WERI-Rb-1 (cell line): ENCODE results near the gene INPP5E.
A peak's percentile ranks its signal among the peaks of the same experiment; 100 is the strongest.

ENCODE experiments used
- DNase-seq: peaks from one replicate; pipeline ENCODE4 v3.0.0-alpha.2; 2020
- H3K27ac ChIP-seq: fragments of 250-450 bp; sonication (Bioruptor Pico); 2 replicates; pipeline ENCODE4 v1.5.1; 2020; ENCODE audit warnings: mild to moderate bottlenecking, moderate library complexity
- H3K27me3 ChIP-seq: fragments of 250-450 bp; sonication (Bioruptor Pico); 2 replicates; pipeline ENCODE4 v1.5.1; 2021; ENCODE audit warnings: mild to moderate bottlenecking, low read depth, moderate library complexity; ENCODE audit not compliant: insufficient read depth, severe bottlenecking
- H3K36me3 ChIP-seq: fragments of 250-450 bp; sonication (Bioruptor Pico); 2 replicates; pipeline ENCODE4 v1.5.1; 2020; ENCODE audit warnings: mild to moderate bottlenecking, moderate library complexity
- H3K4me3 ChIP-seq: 2 replicates; pipeline ENCODE4 v1.5.1; 2011; ENCODE audit warnings: low read depth, mild to moderate bottlenecking, control low read depth, low read length
- H3K9me3 ChIP-seq: fragments of 250-450 bp; sonication (Bioruptor Pico); 2 replicates; pipeline ENCODE4 v1.5.1; 2021; ENCODE audit warnings: mild to moderate bottlenecking, moderate library complexity; ENCODE audit not compliant: severe bottlenecking
- TF ChIP-seq, protein P1 (sequence below): IDR thresholded peaks from 2 replicates; pipeline ENCODE4 v1.5.1; 2011; ENCODE audit warnings: low read depth, mild to moderate bottlenecking, control low read depth, inconsistent platforms, low read length

INPP5E gene

DNA sequence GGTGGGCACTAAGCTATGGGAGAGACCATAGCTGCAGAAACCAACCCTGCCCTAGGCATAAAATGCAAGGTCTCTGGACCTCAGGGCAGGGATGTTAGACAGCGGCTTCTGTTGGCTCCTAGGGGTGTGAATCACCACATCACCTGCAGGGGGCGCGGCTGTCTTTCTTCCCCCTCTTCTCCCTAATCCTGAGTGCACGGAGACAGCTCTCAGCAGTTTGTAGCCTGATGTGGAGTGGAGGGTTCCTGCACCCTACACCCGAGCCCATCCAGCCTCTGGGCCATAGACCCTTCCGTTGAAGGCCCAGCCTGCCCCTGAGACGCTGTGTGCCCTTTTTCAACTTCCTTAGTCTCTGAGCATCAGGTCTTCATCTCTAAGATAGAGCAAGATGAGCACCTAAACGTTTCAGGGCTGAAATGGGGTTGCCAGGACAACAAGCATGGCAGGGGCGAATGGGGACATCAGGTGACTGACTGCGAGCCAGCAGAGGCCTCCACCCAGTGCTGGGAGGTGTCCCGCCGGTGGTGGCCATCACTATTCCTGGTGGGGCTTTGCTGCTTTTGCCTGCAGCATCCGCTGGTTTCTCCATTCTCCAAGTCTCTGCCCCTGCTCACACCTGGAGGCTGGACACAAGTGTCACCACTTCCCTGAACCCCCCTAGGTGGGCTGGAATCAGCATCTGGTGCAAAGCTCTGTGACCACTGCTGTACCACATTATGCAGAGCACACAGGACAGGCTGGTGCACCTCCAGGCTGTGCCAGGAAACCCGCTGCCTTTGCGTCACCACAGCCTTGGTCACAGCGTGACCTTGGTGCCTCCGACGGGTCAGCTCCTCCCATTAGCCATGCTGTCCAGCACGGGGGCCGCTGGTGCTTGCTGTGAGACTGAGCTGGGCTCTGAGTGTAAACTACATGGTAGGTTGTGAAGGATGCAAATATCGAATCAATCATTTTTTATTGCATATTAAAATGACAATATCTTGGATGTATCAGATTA lies 45.7 kb upstream of the INPP5E start:
- peak; percentile 85 for DNase-seq
- TF ChIP-seq, protein P1, sequence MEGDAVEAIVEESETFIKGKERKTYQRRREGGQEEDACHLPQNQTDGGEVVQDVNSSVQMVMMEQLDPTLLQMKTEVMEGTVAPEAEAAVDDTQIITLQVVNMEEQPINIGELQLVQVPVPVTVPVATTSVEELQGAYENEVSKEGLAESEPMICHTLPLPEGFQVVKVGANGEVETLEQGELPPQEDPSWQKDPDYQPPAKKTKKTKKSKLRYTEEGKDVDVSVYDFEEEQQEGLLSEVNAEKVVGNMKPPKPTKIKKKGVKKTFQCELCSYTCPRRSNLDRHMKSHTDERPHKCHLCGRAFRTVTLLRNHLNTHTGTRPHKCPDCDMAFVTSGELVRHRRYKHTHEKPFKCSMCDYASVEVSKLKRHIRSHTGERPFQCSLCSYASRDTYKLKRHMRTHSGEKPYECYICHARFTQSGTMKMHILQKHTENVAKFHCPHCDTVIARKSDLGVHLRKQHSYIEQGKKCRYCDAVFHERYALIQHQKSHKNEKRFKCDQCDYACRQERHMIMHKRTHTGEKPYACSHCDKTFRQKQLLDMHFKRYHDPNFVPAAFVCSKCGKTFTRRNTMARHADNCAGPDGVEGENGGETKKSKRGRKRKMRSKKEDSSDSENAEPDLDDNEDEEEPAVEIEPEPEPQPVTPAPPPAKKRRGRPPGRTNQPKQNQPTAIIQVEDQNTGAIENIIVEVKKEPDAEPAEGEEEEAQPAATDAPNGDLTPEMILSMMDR, result peak; percentile 91
- Histone ChIP-seq H3K27me3 (no peaks in the 10 kb centered on the region), H3K27ac (no peak overlapping the region), H3K9me3 (no peaks in the 10 kb centered on the region), H3K4me3 (no peak overlapping the region), H3K36me3 (peaks cover 4% of the 10 kb centered on the region)

DNA sequence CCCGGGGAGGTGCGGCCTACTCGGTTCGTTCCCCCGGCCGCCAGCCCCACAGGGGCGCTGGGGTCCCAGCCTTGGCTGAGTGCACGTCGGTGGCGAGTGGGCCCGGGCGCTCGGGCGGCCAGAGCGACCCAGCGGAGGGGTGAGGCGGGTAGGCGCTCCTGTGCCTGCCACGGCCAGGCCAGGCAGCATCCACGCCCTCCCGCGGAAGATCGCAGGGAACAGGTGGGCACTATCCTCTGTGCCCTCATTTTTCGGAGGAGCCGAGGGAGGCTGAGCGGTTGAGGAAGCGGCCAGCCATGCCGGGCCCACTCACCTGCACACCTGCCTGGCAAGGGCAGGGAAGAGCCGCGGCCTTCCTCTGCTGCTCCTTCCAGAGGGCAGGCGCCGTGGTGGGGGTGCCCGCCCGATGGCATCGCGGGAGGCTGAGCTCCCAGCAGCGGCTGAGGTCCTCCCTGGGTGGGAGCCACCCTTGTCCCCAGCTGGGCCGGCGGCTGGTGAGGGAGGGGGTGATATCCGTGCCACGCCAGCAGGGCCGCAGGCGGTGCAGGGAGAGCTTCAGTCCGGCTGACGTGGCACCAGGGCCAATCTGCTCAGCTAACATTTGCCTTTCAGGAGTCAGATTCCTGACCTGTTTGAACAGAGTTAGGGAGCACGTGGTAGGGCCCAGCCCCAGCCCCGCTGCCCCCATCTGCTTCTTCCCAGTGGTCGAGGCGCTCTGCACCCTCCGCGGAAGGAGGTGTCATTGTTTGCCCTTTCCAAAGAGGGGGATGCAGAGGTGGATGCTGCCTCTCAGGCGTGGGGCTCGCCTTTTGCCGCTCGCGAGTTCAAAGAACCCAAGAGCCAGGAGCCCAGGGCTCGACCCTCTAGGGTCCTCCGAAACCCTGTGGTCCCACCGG lies 44.8 kb upstream of the INPP5E start:
- Histone ChIP-seq H3K4me3 (peak overlapping the region; percentile 65), H3K36me3 (peaks cover 7% of the 10 kb centered on the region), H3K9me3 (no peaks in the 10 kb centered on the region), H3K27ac (peak overlapping the region; percentile 100), H3K27me3 (no peaks in the 10 kb centered on the region)
- TF ChIP-seq, protein P1, result no peak
- no peak for DNase-seq

DNA sequence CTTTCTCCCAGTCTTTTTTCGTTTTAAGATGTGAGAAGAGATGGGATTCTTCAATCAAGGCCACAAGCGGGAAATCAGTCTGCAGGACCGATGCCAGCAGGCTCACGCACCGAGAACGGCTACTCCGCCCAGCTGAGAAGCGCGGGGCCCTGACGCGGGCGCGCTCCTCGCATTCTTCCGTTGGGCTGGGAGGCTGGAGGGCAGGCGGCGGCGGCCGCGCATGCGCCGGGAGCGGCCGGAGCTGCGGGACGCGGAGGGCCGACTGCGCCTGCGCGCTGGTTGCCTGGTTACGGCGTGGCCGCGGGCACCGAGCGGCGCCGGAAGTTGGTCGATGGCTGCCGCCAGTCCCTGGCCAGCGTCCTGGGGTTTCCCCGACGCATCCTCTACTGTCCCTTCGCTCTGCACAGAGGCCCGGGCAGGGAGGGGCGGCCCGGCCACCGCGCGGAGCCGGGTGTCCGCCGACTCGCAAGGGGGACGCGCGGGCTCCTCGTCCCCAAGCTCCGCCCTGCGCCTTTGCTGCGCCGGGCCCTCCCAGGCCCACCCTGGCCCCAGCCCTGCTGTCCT lies 44.0 kb upstream of the INPP5E start:
- Histone ChIP-seq H3K9me3 (no peaks in the 10 kb centered on the region), H3K27ac (peak overlapping the region; percentile 100), H3K4me3 (peak overlapping the region; percentile 65), H3K27me3 (no peaks in the 10 kb centered on the region), H3K36me3 (peaks cover 13% of the 10 kb centered on the region)
- TF ChIP-seq, protein P1, result no peak
- DNase-seq, result peak; percentile 91

DNA sequence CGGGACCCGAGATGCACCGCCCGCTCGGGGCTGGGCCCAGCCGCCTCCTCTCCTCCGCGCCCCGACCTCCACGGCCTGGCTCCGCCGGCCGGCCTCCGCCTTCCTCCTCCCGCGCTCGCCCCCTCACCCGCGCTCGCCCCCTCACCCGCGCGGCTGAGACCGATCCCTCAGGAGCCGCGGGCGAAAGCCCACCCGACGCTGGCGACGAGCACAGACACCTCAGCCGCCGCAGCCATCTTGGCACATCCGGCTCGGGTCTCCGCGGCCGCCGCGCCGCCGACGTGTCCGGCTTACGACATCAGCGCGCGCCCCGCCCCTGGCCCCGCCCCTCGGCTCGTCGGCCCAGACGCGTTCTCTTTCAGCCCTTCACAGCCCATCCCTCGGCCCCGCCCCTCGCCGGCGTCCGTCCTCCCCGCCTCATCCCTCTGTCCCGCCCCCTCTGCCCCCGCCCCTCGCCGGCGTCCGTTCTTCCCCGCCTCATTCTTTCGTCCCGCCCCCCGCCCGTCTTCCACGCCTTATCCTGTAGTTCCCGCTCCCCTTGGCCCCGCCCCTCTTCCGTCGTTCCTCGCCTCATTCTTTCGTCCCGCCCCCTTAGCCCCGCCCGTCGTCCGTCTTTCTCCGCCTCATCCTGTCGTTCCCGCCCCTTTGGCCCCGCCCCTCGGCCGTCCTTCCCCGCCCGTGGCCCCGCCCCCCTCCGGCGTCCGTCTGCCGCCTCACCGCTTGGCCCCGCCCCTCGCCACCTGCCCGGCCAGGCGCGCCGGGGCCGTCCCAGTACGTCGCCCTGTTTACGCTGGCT lies 43.3 kb upstream of the INPP5E start, which contains the start of gene SEC16A:
Gene SEC16A, minus strand, starts transcription at position 248 of the 796 bp plus-strand sequence. CDS start 5,425 bp downstream, outside the sequence.
- peak within 1 kb of the TSS; percentile 79 for H3K4me3 ChIP-seq
- peak within 1 kb of the TSS; percentile 100 for H3K27ac ChIP-seq
- peaks cover 17% of the 10 kb centered on the region for H3K36me3 ChIP-seq
- DNase-seq, result peak; percentile 99
- H3K9me3 ChIP-seq, result no peaks in the 10 kb centered on the region
- TF ChIP-seq, protein P1, result no peak
- H3K27me3 ChIP-seq, result no peaks in the 10 kb centered on the region
